ENCODE measurements around the gene LDLRAD3.

Gene LDLRAD3

GRCh38 chr11:36142439-36142838 is 198.6 kb downstream of the LDLRAD3 start:
- no peak for DNase-seq

GRCh38 chr11:36142879-36143278 is 199.0 kb downstream of the LDLRAD3 start:
- DNase-seq: no peak

DNA sequence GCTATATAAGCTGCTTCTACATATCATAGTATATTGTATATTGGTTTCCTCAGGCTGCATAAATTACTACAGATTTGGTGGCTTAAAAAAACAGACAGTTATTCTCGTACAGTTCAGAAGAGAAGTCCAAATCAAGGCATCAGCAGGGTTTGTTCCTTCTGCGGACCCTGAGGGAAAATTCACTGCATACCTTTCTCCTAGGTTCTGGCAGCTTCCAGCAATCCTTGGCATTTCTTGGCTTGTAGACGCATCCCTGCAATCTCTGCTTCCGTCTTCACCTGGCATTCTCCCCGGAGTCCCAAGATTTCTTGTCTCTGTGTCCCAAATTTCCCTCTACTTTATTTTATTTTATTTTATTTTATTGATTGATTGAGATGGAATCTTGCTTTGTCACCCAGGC is 202.6 kb downstream of the LDLRAD3 start:
- DNase-seq: no peak

GRCh38 chr11:36147491-36147890 is 203.6 kb downstream of the LDLRAD3 start:
- DNase-seq: no peak

GRCh38 chr11:36148701-36149100 is 204.8 kb downstream of the LDLRAD3 start:
- no peak for DNase-seq

GRCh38 chr11:36149538-36150242 is 205.8 kb downstream of the LDLRAD3 start:
- DNase-seq: no peak

GRCh38 chr11:36150986-36151385 is 207.1 kb downstream of the LDLRAD3 start:
- DNase-seq: no peak

- DNase-seq: no peak
Observed at GRCh38 chr11:36151933-36152580, 208.2 kb downstream of the LDLRAD3 start.

- no peak for DNase-seq
Observed at GRCh38 chr11:36153551-36153950, 209.7 kb downstream of the LDLRAD3 start.

- DNase-seq: no peak
Observed at GRCh38 chr11:36155124-36155561, 211.3 kb downstream of the LDLRAD3 start.

- DNase-seq: no peak
Observed at GRCh38 chr11:36155770-36156160, 211.9 kb downstream of the LDLRAD3 start.

- DNase-seq: no peak
Observed at GRCh38 chr11:36156161-36156816, 212.4 kb downstream of the LDLRAD3 start.

GRCh38 chr11:36156817-36157519 is 213.1 kb downstream of the LDLRAD3 start:
- no peak for DNase-seq

DNA sequence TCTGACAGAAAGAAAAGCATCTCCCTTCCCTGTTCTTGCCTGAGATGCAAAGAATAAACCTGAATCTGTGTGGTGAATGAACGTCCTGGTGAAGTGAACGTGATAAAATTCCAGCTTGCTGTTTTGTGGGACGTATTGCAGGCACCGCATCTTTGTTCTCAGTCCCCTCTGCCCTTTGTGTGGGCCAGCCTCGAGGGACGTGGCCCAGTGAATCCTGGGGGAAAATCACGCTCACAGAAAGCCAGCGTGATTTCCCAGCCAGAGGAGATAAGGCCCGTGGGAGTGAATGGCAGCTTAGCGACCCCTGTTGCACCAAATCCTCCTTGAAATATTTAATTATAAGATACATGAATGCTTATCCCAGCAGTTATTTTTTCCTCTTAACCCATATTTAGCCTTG is 216.2 kb downstream of the LDLRAD3 start:
- no peak for DNase-seq

DNA sequence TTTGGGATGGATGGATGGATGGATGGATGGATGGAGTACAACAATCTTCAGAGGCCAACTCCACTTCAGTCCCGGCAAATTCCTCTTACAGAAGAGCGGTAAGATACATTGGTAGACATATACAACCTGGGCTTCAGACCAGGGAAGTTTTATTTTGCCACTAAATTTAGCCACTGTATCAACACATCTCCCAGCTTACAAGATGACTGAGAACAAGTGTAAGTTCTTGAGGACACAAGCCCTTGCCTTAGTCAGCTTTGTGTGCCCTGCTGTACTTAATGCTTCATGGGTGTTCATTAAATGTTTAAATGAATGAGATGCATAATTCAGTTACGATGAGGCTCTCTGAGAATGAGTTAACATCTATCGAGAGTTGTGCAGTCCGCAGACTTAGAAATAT is 217.7 kb downstream of the LDLRAD3 start:
- no peak for DNase-seq

GRCh38 chr11:36162006-36162882 is 218.4 kb downstream of the LDLRAD3 start:
- DNase-seq: no peak

DNA sequence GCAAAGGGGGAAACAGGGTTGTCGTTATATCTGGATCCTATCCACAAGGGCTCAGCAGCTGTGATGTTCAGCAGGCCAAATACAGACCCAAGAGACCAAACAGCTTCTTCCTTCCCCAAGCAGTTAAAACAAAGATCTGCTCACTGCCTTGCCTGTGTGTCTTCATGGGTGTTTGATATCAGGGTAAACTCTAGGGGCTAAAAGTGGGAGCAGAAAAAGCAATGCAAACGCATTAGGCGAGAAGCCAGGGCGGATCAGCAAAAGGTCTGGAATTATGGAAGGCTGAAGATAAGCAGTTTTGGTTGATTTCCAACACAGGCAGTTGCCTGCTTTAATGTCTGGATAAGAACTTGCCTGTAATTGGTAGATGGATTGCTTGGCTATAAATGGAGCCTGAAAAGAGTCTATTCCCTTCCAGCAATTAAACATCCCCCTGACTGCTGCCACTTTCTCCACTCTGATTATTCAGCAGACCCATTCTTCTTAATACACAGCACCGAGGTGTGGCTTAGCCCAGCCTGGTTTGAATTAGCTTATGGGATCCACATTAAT is 219.1 kb downstream of the LDLRAD3 start:
- no peak for DNase-seq

DNA sequence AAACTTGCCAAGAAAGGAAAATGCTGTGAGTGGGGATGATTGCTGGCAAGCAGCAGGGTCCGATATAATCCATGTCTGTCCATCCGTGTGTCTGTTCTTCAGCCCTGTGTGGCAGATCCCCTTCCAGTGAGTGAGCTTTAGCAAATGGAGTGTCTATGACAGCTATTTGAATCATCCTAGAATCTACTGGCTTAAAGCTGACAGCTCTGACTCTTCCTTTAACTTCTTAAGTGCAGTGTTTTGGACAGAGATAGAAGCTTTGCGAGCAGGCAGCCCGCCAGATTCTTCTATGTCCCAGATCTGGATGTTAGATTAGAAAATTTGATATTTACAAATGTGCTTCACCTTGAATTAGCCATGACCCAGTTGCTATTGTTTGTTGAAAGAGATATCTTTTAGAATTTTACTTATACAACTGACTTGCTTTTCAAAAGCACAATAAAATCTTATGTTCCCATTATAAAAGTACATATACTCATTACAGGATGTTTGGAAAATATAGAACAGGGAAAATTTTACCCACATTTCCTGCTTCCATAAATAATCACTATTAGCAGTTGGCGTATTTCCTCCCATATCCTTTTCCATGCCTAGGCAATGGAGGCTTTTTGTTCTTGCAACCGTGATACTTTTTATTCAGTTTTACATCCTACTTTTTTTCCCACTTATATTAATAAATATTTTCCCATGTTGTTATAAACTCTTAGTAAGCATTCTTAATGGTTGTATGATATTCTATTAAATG is 220.8 kb downstream of the LDLRAD3 start:
- DNase-seq: no peak

DNA sequence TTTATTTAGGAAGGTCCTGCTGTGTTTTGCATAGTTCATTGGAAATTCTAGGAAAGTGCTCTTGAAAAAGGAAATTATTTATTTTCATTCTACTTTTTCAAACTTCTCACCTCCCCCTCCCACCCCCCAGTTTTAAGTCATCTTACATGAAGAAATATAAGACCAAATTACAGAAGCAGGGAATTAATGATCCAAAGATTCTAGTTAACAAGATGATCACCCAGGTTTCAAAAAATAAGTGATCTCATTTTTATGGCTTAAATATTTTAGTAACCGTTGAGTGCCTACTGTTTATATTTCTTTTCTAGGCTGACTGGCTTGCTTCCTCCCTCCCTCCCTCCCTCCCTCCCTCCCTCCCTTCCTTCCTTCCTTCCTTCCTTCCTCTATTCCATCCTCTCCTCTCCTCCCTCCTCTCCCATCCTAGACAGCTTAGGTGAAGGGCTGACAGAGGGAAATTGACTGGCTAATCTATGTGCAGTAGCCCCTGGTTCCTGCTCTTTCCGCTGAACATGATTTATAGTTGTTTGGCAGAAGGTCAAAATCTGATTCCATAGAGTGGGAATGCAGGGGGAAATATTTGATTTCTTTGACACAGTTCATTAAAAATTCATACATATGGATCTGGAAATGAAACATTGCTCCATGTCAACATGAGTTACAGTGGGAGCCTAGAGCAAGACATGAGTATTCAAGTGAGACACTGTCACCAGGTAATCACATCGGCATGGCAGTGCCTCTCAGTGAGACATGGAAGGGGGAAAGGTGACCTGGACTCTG is 221.9 kb downstream of the LDLRAD3 start:
- no peak for DNase-seq

DNA sequence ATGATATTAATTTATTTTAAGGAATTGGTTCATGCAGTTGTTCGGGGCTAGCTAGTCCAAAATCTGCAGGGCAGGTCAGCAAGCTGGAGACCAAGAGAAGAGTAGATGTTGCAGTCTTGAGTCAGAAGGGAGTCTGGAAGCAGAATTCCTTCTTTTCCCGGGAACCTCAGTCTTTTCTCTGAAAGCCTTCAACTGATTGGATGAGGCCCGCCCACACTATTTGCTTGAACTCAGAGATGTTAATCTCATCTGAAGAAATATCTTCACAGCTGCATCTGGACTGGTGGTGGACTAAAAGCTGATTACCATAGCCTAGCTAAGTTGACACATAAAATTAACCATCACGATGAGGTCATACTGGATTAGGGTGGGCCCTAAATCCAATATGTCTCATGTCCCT is 223.2 kb downstream of the LDLRAD3 start:
- no peak for DNase-seq

- DNase-seq: no peak
Observed at GRCh38 chr11:36167729-36168128, 223.9 kb downstream of the LDLRAD3 start.

Data from activated gamma-delta T cell (primary cell).